GM21529 (cell line): ENCODE measurements around the gene PTGFRN.

Experiments used
- ATAC-seq: cut with Tn5 transposase; IDR thresholded peaks from one replicate; pipeline ENCODE4 v1.9.1; 2021; ENCODE audit not compliant: unreplicated experiment

PTGFRN gene

GRCh38 chr1:117030271-117030877 is 120.7 kb downstream of the PTGFRN start:
- no peak for ATAC-seq

- ATAC-seq = no peak
These were observed 122.5 kb downstream of the PTGFRN start for GRCh38 chr1:117032266-117032665.

- ATAC-seq = no peak
These were observed 123.2 kb downstream of the PTGFRN start for GRCh38 chr1:117032681-117033539.

- ATAC-seq = no peak
These were observed 124.1 kb downstream of the PTGFRN start for GRCh38 chr1:117033772-117034171.

- ATAC-seq = no peak
These were observed 125.1 kb downstream of the PTGFRN start for GRCh38 chr1:117034791-117035290.

GRCh38 chr1:117036018-117036461 is 126.3 kb downstream of the PTGFRN start:
- ATAC-seq = no peak

GRCh38 chr1:117037802-117038201 is 128.1 kb downstream of the PTGFRN start:
- no peak for ATAC-seq

- ATAC-seq = no peak
These were observed 128.5 kb downstream of the PTGFRN start for GRCh38 chr1:117038236-117038635.
